Measurements from ENCODE around the gene DHCR24.
"Not testable (repeated sequence)": the region's sequence is repeated elsewhere in the genome, so short reads cannot be mapped to it uniquely, and the experiment has no call there.

Gene DHCR24

GRCh38 chr1:54886724-54887664, at the start of gene DHCR24:
Gene DHCR24 (minus strand): TSS chr1:54887195. CDS start chr1:54887119, 76 bp downstream.
- peak; percentile 77 for DNase-seq

GRCh38 chr1:54936791-54937190, 49.8 kb upstream of the DHCR24 start:
- no peak for DNase-seq

- DNase-seq = no peak
Observed at GRCh38 chr1:54934869-54935268, 47.9 kb upstream of the DHCR24 start.

GRCh38 chr1:54934081-54934480, 47.1 kb upstream of the DHCR24 start:
- not testable (repeated sequence) for DNase-seq

GRCh38 chr1:54931275-54931840, 44.4 kb upstream of the DHCR24 start:
- DNase-seq = no peak

GRCh38 chr1:54929700-54930099, 42.7 kb upstream of the DHCR24 start:
- DNase-seq = no peak

- DNase-seq = no peak
Observed at GRCh38 chr1:54928327-54928726, 41.3 kb upstream of the DHCR24 start.

- DNase-seq = no peak
Observed at GRCh38 chr1:54927472-54928240, 40.7 kb upstream of the DHCR24 start.

GRCh38 chr1:54926970-54927369, 40.0 kb upstream of the DHCR24 start:
- DNase-seq = no peak

GRCh38 chr1:54922921-54923421, 36.0 kb upstream of the DHCR24 start:
- DNase-seq = no peak

GRCh38 chr1:54922040-54922761, 35.2 kb upstream of the DHCR24 start:
- DNase-seq = no peak

GRCh38 chr1:54919367-54920359, 32.7 kb upstream of the DHCR24 start:
- DNase-seq = no peak

GRCh38 chr1:54911076-54911475, 24.1 kb upstream of the DHCR24 start:
- DNase-seq = not testable (repeated sequence)

GRCh38 chr1:54906586-54906985, 19.6 kb upstream of the DHCR24 start:
- no peak for DNase-seq

- DNase-seq = no peak
Observed at GRCh38 chr1:54904476-54905048, 17.6 kb upstream of the DHCR24 start.

GRCh38 chr1:54894271-54894670, 7.3 kb upstream of the DHCR24 start:
- no peak for DNase-seq

GRCh38 chr1:54892586-54892985, 5.6 kb upstream of the DHCR24 start:
- no peak for DNase-seq

GRCh38 chr1:54889132-54889725, 2.2 kb upstream of the DHCR24 start:
- DNase-seq = no peak

- DNase-seq = no peak
Observed at GRCh38 chr1:54888080-54888733, 1.2 kb upstream of the DHCR24 start.

- peak; percentile 1 for DNase-seq
Observed at GRCh38 chr1:54887665-54888071, 673 bp upstream of the DHCR24 start.

All from stimulated activated CD4-positive, alpha-beta T cell treated with anti-CD3 and anti-CD28 coated beads, Interleukin-1b, Interleukin-23, amount 100 ng/mL, for 48 hours (primary cell).